ENCODE results near the gene WNK4. TPM values are rescaled to one million over a fixed set of nuclear protein-coding genes. Genes with fewer than 3 reads are reported as not detected.

Gene WNK4
- total and polyA plus RNA-seq, 10 of the 15 experiments (the other 5 are each of a cell fraction or from before 2014, with no cell fraction given), result 0.06 to 0.29 (median 0.13) TPM; not detected in 5

DNA sequence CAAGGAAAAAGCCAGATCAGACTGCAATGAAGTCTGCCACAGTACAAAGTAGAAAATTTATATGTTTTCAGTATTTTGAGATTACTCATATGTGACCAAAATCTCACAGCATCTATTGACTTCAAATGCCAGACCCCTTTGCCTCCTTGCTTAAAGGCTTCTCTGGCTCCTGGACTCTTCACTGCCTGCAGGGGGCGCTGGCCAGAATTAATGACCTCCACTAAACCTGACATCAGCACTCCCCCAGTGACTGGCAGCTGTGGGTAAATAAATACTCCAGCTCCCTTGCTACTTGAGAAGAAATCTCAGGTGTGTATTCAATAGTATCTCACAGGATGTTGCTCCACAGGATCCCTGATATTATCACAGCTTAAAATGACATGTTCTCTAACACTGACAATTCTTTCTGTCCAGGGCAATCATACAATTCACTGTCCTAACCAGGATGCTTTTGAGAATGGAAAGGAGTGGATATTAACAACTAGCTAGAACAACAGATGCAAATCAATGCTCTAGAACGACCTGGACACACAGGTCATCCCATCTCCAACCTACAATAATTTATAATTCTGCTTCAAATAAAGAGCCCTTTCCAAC, 39.6 kb downstream of the WNK4 start (continued):
- TF ChIP-seq DPF2 (IDR thresholded peaks at IDR 0.05), result no peak
- TF ChIP-seq, protein P1, sequence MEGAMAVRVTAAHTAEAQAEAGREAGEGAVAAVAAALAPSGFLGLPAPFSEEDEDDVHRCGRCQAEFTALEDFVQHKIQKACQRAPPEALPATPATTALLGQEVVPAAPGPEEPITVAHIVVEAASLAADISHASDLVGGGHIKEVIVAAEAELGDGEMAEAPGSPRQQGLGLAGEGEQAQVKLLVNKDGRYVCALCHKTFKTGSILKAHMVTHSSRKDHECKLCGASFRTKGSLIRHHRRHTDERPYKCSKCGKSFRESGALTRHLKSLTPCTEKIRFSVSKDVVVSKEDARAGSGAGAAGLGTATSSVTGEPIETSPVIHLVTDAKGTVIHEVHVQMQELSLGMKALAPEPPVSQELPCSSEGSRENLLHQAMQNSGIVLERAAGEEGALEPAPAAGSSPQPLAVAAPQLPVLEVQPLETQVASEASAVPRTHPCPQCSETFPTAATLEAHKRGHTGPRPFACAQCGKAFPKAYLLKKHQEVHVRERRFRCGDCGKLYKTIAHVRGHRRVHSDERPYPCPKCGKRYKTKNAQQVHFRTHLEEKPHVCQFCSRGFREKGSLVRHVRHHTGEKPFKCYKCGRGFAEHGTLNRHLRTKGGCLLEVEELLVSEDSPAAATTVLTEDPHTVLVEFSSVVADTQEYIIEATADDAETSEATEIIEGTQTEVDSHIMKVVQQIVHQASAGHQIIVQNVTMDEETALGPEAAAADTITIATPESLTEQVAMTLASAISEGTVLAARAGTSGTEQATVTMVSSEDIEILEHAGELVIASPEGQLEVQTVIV (IDR thresholded peaks at IDR 0.05; ENCODE audit: borderline replicate concordance, partially characterized antibody), result no peak
- TF ChIP-seq, protein P2, sequence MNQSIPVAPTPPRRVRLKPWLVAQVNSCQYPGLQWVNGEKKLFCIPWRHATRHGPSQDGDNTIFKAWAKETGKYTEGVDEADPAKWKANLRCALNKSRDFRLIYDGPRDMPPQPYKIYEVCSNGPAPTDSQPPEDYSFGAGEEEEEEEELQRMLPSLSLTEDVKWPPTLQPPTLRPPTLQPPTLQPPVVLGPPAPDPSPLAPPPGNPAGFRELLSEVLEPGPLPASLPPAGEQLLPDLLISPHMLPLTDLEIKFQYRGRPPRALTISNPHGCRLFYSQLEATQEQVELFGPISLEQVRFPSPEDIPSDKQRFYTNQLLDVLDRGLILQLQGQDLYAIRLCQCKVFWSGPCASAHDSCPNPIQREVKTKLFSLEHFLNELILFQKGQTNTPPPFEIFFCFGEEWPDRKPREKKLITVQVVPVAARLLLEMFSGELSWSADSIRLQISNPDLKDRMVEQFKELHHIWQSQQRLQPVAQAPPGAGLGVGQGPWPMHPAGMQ (IDR thresholded peaks at IDR 0.05; ENCODE audit: borderline replicate concordance), result no peak
- no peak for TF ChIP-seq YBX1 (IDR thresholded peaks at IDR 0.05)
- no peak for TF ChIP-seq CBX5 (IDR thresholded peaks at IDR 0.05; ENCODE audit: low read depth)
- TF ChIP-seq TCF12 (IDR thresholded peaks at IDR 0.05; ENCODE audit: low read depth, low read length), result no peak
- TF ChIP-seq POLR2AphosphoS5 (IDR thresholded peaks at IDR 0.05; ENCODE audit: low read length), result no peak
- TF ChIP-seq, protein P3, sequence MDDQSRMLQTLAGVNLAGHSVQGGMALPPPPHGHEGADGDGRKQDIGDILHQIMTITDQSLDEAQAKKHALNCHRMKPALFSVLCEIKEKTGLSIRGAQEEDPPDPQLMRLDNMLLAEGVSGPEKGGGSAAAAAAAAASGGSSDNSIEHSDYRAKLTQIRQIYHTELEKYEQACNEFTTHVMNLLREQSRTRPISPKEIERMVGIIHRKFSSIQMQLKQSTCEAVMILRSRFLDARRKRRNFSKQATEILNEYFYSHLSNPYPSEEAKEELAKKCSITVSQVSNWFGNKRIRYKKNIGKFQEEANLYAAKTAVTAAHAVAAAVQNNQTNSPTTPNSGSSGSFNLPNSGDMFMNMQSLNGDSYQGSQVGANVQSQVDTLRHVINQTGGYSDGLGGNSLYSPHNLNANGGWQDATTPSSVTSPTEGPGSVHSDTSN (IDR thresholded peaks at IDR 0.05; ENCODE audit: insufficient replicate concordance, low read depth, low read length), result peak; percentile 76
- no peak for TF ChIP-seq SP1 (IDR thresholded peaks at IDR 0.05; ENCODE audit: low read depth, low read length)
- no peak for TF ChIP-seq CHD4 (IDR thresholded peaks at IDR 0.05)
- no peak for TF ChIP-seq KLF5 (IDR thresholded peaks at IDR 0.05; ENCODE audit: partially characterized antibody)
- TF ChIP-seq, protein P4, sequence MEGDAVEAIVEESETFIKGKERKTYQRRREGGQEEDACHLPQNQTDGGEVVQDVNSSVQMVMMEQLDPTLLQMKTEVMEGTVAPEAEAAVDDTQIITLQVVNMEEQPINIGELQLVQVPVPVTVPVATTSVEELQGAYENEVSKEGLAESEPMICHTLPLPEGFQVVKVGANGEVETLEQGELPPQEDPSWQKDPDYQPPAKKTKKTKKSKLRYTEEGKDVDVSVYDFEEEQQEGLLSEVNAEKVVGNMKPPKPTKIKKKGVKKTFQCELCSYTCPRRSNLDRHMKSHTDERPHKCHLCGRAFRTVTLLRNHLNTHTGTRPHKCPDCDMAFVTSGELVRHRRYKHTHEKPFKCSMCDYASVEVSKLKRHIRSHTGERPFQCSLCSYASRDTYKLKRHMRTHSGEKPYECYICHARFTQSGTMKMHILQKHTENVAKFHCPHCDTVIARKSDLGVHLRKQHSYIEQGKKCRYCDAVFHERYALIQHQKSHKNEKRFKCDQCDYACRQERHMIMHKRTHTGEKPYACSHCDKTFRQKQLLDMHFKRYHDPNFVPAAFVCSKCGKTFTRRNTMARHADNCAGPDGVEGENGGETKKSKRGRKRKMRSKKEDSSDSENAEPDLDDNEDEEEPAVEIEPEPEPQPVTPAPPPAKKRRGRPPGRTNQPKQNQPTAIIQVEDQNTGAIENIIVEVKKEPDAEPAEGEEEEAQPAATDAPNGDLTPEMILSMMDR (IDR thresholded peaks at IDR 0.05 in 2 of 3, conservative IDR thresholded peaks at IDR 0.05 in 1 of 3; ENCODE audit: control insufficient read depth in 2 of 3, extremely low read depth in 1 of 3, insufficient read depth in 1 of 3, low read depth in 3 of 3, low read length in 3 of 3), result peak; percentile 68 to 88 (median 74)
- TF ChIP-seq, protein P5, sequence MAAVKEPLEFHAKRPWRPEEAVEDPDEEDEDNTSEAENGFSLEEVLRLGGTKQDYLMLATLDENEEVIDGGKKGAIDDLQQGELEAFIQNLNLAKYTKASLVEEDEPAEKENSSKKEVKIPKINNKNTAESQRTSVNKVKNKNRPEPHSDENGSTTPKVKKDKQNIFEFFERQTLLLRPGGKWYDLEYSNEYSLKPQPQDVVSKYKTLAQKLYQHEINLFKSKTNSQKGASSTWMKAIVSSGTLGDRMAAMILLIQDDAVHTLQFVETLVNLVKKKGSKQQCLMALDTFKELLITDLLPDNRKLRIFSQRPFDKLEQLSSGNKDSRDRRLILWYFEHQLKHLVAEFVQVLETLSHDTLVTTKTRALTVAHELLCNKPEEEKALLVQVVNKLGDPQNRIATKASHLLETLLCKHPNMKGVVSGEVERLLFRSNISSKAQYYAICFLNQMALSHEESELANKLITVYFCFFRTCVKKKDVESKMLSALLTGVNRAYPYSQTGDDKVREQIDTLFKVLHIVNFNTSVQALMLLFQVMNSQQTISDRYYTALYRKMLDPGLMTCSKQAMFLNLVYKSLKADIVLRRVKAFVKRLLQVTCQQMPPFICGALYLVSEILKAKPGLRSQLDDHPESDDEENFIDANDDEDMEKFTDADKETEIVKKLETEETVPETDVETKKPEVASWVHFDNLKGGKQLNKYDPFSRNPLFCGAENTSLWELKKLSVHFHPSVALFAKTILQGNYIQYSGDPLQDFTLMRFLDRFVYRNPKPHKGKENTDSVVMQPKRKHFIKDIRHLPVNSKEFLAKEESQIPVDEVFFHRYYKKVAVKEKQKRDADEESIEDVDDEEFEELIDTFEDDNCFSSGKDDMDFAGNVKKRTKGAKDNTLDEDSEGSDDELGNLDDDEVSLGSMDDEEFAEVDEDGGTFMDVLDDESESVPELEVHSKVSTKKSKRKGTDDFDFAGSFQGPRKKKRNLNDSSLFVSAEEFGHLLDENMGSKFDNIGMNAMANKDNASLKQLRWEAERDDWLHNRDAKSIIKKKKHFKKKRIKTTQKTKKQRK (IDR thresholded peaks at IDR 0.05; ENCODE audit: low read depth, low read length), result no peak
- TF ChIP-seq CEBPB (IDR thresholded peaks at IDR 0.05; ENCODE audit: borderline replicate concordance in 1 of 2, low read depth in 2 of 2, low read length in 2 of 2), result no peak
- TF ChIP-seq SMC3 (IDR thresholded peaks at IDR 0.05; ENCODE audit: borderline replicate concordance, low read length), result peak; percentile 47; the same call in 1 of the 2 replicates
- TF ChIP-seq, protein P6, sequence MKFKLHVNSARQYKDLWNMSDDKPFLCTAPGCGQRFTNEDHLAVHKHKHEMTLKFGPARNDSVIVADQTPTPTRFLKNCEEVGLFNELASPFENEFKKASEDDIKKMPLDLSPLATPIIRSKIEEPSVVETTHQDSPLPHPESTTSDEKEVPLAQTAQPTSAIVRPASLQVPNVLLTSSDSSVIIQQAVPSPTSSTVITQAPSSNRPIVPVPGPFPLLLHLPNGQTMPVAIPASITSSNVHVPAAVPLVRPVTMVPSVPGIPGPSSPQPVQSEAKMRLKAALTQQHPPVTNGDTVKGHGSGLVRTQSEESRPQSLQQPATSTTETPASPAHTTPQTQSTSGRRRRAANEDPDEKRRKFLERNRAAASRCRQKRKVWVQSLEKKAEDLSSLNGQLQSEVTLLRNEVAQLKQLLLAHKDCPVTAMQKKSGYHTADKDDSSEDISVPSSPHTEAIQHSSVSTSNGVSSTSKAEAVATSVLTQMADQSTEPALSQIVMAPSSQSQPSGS (IDR thresholded peaks at IDR 0.05; ENCODE audit: low read length), result 0 out of 2 replicates have a peak, but pooled peaks have one; percentile 29
- no peak for TF ChIP-seq ETV6 (conservative IDR thresholded peaks at IDR 0.05 in 1 of 2, IDR thresholded peaks at IDR 0.05 in 1 of 2; ENCODE audit: borderline replicate concordance in 1 of 2, low read depth in 1 of 2)

Measured in GM12878 (cell line).